K562 (cell line): ENCODE results near the gene FAF2. TPM values are rescaled to one million over a fixed set of nuclear protein-coding genes. Genes with fewer than 3 reads are reported as not detected.
A peak's percentile ranks its signal among the peaks of the same experiment; 100 is the strongest.

Experiments
- BDP1 ChIP-seq: IDR thresholded peaks from 3 replicates; pipeline ENCODE4 v1.6.1; 2011; ENCODE audit not compliant: insufficient read length, insufficient read depth
- DLX4 ChIP-seq: fragments of 250-450 bp; sonication (Bioruptor Pico); IDR thresholded peaks from 2 replicates; pipeline ENCODE4 v1.6.1; 2021; ENCODE audit warnings: mild to moderate bottlenecking
- EGR1 ChIP-seq: fragments of 450-650 bp; conservative IDR thresholded peaks from 2 replicates; pipeline ENCODE4 v1.6.1; 2017; ENCODE audit warnings: mild to moderate bottlenecking
- EZH2 ChIP-seq: IDR thresholded peaks from 2 replicates; pipeline ENCODE4 v1.6.1; 2012; ENCODE audit warnings: low read depth, mild to moderate bottlenecking, inconsistent platforms, low read length, borderline replicate concordance
- MAZ ChIP-seq, 2 experiments: fragments of 450-650 bp in 1 of 2; sonication (generic) in 1 of 2; formaldehyde crosslinking; IDR thresholded peaks in 1 of 2; conservative IDR thresholded peaks in 1 of 2; 2 replicates each; pipeline versions ENCODE4 v1.4.0 to v1.5.0; 2020; ENCODE audit warnings: mild to moderate bottlenecking in 1 of 2, missing genetic modification reagents in 1 of 2
- NFRKB ChIP-seq: fragments of 450-650 bp; IDR thresholded peaks from 2 replicates; pipeline ENCODE4 v1.6.1; 2016; ENCODE audit warnings: low read depth
- PML ChIP-seq: IDR thresholded peaks from 2 replicates; pipeline ENCODE4 v1.6.1; 2012; ENCODE audit warnings: low read length, inconsistent platforms
- RBM17 ChIP-seq: fragments of 200-400 bp; formaldehyde crosslinking; IDR thresholded peaks from 2 replicates; pipeline ENCODE4 v1.6.1; 2017; ENCODE audit warnings: low read depth, mild to moderate bottlenecking, low read length, borderline replicate concordance
- SMARCA4 ChIP-seq: fragments of 450-650 bp; IDR thresholded peaks from 2 replicates; pipeline ENCODE4 v1.6.1; 2016
- polyA plus RNA-seq, 8 experiments: library from polyadenylated mRNA; depleted of rRNA in 4 of 8; stranded (reverse) in 5 of 8; unstranded in 3 of 8; fragments of >200 nt; fragmentation: Nextera tagmentation in 2 of 8; fragmentation: Illumina TruSeq in 1 of 8; extraction: Ambion mirVana in 2 of 8; extraction: Trizol in 1 of 8; gene quantifications; 2 replicates each; pipeline versions ENCODE4 v1.2.1 to v1.2.3, GENCODE V29; 2011 to 2014; ENCODE audit warnings: inconsistent platforms in 1 of 8, missing spikeins in 1 of 8
- total RNA-seq, 7 experiments: library from RNA; depleted of rRNA in 6 of 7; stranded (reverse); fragments of >200 nt in 6 of 7; fragmentation: Illumina TruSeq in 2 of 7; extraction: Trizol in 2 of 7; gene quantifications; 2 replicates each; pipeline versions ENCODE4 v1.2.1 to v1.2.3, GENCODE V29; 2011 to 2021; ENCODE audit warnings: low replicate concordance in 1 of 7
- TF ChIP-seq, protein P1 (sequence below): sonication (generic); formaldehyde crosslinking; IDR thresholded peaks from 2 replicates; pipeline ENCODE4 v1.8.0; 2023; ENCODE audit warnings: missing genetic modification reagents, mild to moderate bottlenecking, borderline replicate concordance
- TF ChIP-seq, protein P2 (sequence below): fragments of 450-650 bp; IDR thresholded peaks from 2 replicates; pipeline ENCODE4 v1.6.1; 2016; ENCODE audit warnings: low read depth
- TF ChIP-seq, protein P3 (sequence below): sonication (generic); formaldehyde crosslinking; IDR thresholded peaks from 2 replicates; pipeline ENCODE4 v1.5.0; 2020; ENCODE audit warnings: missing genetic modification reagents

The FAF2 gene
- total and polyA plus RNA-seq, 9 of the 15 experiments (the other 6 are each of a cell fraction or from before 2014, with no cell fraction given), result 25.0 to 44.6 (median 36.1) TPM

DNA sequence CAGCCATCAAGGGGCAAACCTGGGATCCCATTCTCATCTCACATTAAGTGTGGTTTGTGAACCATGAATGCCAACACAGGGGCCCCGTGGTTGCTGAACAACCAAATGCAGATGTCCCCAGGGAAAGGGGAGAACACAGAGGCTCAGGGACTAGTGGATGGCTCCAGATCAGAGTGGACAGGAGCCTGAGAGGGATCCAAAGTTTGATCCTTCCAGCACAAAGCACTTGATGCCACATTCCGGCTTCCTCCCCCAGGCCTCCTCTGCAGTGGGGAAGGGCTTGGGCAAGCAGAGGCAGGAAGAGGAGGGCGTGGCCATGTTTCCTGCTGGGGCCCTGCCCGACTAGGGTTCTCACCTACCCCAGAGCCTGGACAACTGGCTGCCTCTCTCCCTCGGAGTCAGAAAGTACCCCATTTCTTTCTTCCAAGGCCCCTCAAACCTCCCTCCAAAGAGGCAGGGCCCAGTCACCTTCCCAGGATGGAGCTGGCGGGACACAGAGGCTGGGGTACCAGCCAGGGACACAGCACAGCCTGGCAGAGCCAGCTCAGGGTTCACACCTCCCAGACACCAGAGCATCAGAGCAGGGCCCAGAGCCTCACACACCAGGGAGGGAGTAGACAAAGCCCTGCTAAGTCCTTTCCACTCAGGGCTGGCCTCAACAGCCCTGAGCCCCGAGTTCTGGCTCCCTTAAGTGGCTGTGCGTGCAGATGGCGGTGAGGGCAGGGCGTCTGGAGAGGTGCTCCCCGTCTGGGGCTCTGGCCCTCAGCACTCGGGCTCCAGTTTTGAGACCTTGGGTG, 93.4 kb downstream of the FAF2 start (continued):
- TF ChIP-seq DLX4 (CRISPR knock-in tag) (no peak), NFRKB (no peak; the same call in 1 of the 2 replicates), RBM17 (no peak), EGR1 (no peak), SMARCA4 (0 out of 2 replicates have a peak, but pooled peaks have one; percentile 13), BDP1 (no peak), PML (no peak), MAZ (CRISPR knock-in tag; conservative IDR thresholded peaks at IDR 0.05 in 1 of 2, IDR thresholded peaks at IDR 0.05 in 1 of 2) (peak in 1 of 2 experiments; percentile 68; a peak in 1 of 4 replicates), EZH2 (no peak)
- TF ChIP-seq, protein P1, sequence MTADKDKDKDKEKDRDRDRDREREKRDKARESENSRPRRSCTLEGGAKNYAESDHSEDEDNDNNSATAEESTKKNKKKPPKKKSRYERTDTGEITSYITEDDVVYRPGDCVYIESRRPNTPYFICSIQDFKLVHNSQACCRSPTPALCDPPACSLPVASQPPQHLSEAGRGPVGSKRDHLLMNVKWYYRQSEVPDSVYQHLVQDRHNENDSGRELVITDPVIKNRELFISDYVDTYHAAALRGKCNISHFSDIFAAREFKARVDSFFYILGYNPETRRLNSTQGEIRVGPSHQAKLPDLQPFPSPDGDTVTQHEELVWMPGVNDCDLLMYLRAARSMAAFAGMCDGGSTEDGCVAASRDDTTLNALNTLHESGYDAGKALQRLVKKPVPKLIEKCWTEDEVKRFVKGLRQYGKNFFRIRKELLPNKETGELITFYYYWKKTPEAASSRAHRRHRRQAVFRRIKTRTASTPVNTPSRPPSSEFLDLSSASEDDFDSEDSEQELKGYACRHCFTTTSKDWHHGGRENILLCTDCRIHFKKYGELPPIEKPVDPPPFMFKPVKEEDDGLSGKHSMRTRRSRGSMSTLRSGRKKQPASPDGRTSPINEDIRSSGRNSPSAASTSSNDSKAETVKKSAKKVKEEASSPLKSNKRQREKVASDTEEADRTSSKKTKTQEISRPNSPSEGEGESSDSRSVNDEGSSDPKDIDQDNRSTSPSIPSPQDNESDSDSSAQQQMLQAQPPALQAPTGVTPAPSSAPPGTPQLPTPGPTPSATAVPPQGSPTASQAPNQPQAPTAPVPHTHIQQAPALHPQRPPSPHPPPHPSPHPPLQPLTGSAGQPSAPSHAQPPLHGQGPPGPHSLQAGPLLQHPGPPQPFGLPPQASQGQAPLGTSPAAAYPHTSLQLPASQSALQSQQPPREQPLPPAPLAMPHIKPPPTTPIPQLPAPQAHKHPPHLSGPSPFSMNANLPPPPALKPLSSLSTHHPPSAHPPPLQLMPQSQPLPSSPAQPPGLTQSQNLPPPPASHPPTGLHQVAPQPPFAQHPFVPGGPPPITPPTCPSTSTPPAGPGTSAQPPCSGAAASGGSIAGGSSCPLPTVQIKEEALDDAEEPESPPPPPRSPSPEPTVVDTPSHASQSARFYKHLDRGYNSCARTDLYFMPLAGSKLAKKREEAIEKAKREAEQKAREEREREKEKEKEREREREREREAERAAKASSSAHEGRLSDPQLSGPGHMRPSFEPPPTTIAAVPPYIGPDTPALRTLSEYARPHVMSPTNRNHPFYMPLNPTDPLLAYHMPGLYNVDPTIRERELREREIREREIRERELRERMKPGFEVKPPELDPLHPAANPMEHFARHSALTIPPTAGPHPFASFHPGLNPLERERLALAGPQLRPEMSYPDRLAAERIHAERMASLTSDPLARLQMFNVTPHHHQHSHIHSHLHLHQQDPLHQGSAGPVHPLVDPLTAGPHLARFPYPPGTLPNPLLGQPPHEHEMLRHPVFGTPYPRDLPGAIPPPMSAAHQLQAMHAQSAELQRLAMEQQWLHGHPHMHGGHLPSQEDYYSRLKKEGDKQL (CRISPR knock-in tag), result no peak
- TF ChIP-seq, protein P2, sequence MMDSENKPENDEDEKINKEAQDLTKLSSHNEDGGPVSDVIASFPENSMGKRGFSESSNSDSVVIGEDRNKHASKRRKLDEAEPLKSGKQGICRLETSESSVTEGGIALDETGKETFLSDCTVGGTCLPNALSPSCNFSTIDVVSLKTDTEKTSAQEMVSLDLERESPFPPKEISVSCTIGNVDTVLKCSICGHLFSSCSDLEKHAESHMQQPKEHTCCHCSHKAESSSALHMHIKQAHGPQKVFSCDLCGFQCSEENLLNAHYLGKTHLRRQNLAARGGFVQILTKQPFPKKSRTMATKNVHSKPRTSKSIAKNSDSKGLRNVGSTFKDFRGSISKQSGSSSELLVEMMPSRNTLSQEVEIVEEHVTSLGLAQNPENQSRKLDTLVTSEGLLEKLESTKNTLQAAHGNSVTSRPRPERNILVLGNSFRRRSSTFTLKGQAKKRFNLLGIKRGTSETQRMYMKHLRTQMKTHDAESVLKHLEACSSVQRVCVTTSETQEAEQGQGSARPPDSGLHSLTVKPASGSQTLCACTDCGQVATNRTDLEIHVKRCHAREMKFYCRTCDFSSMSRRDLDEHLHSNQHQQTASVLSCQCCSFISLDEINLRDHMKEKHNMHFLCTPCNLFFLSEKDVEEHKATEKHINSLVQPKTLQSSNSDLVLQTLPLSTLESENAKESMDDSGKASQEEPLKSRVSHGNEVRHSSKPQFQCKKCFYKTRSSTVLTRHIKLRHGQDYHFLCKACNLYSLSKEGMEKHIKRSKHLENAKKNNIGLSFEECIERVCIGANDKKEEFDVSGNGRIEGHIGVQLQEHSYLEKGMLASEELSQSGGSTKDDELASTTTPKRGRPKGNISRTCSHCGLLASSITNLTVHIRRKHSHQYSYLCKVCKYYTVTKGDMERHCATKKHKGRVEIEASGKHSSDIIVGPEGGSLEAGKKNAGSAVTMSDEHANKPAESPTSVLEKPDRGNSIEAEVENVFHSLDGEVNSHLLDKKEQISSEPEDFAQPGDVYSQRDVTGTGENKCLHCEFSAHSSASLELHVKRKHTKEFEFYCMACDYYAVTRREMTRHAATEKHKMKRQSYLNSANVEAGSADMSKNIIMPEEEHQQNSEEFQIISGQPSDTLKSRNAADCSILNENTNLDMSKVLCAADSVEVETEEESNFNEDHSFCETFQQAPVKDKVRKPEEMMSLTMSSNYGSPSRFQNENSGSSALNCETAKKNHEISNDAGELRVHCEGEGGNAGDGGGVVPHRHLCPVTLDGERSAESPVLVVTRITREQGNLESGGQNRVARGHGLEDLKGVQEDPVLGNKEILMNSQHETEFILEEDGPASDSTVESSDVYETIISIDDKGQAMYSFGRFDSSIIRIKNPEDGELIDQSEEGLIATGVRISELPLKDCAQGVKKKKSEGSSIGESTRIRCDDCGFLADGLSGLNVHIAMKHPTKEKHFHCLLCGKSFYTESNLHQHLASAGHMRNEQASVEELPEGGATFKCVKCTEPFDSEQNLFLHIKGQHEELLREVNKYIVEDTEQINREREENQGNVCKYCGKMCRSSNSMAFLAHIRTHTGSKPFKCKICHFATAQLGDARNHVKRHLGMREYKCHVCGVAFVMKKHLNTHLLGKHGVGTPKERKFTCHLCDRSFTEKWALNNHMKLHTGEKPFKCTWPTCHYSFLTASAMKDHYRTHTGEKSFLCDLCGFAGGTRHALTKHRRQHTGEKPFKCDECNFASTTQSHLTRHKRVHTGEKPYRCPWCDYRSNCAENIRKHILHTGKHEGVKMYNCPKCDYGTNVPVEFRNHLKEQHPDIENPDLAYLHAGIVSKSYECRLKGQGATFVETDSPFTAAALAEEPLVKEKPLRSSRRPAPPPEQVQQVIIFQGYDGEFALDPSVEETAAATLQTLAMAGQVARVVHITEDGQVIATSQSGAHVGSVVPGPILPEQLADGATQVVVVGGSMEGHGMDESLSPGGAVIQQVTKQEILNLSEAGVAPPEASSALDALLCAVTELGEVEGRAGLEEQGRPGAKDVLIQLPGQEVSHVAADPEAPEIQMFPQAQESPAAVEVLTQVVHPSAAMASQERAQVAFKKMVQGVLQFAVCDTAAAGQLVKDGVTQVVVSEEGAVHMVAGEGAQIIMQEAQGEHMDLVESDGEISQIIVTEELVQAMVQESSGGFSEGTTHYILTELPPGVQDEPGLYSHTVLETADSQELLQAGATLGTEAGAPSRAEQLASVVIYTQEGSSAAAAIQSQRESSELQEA, result no peak
- TF ChIP-seq, protein P3, sequence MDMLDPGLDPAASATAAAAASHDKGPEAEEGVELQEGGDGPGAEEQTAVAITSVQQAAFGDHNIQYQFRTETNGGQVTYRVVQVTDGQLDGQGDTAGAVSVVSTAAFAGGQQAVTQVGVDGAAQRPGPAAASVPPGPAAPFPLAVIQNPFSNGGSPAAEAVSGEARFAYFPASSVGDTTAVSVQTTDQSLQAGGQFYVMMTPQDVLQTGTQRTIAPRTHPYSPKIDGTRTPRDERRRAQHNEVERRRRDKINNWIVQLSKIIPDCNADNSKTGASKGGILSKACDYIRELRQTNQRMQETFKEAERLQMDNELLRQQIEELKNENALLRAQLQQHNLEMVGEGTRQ (CRISPR knock-in tag), result no peak
